HG03342 (cell line): ENCODE data around the gene TEX29.

Source experiments
- ATAC-seq: cut with Tn5 transposase; IDR thresholded peaks from one replicate; pipeline ENCODE4 v1.9.1; 2021; ENCODE audit warnings: mild to moderate bottlenecking, moderate library complexity; ENCODE audit not compliant: unreplicated experiment

Gene TEX29

DNA sequence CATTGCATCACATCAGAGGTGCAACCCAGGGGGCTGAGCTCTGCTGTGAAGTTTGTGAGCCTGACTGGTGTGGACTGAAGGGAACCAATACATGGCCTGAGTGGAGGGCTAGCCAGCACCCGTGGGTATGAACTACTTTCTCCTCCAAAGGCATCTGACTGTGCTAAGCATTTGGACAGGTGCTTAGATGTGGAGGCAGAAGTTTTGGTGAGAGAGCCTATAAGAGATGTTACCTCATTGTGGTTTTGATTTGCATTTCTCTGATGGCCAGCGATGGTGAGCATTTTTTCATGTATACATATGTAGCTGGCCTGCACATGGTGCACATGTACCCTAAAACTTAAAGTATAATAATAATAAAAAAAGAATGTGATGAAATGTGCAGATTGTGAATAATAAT is 46.9 kb downstream of the TEX29 start:
- ATAC-seq: no peak

GRCh38 chr13:111368091-111368490 is 47.6 kb downstream of the TEX29 start:
- no peak for ATAC-seq

DNA sequence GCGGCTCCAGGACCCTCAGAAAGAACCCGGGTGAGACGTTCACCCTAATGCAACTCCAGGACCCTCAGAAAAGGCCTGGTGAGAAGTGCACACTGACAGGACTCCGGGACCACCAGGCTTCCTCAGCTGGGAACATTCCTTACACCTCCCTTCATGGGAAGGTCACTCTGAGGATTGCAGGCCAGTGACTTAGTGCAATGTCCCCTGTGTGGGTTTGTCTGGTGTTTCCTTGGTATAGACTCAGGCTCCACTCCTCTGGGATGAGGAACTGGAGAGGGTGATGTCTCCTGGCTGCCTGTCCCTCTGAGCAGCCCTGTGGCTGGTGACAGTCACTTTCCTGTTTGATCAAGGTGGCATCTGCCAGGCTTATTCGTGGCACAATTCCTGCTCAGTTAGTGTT is 49.7 kb downstream of the TEX29 start:
- no peak for ATAC-seq

DNA sequence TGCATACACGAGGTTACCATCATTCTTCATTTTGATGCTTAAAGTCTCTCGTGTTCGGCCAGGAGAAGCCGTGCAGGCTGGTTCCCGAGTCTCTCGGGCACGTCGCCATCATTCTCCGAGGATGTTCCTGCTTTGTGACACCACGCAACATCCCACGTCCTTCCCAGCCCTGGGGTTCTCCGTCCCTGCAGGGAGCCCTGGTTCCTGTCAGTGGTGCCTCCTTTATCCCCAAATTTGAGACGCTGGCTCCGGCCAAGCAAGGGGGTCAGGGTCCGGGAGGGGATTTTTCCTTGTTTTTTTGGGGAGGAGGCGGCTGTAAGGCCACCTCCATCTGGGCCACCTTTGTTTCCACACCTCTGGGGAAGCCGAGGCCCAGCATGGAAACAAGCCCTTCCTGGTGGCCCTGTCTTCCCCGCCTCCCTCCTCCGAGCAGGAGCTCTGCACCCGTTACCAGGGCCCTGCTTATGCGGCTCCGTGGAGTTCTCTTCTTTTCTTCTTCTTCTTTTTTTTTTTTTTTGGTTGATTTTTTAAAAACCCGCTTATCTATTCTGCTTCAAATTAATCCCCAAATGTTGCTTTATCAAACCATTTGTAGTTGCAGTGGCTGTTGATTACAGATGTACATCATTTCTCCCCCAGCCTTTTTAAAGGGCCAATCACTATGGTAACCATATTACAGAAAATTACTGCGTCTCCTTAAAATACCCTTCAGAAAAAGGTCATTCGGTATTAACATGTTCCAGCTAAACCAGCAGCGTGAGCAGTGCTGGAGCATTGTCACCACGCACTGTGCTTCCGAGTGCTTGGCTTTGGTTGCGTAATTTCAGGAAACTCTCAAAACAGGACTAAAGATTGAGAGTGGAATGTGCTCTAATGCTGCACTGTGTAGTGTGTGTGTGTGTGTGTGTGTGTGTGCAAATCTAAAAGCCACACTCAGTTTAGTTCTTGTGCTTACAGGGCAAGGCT is 50.4 kb downstream of the TEX29 start:
- ATAC-seq: no peak

GRCh38 chr13:111371720-111372119 is 51.3 kb downstream of the TEX29 start:
- no peak for ATAC-seq

DNA sequence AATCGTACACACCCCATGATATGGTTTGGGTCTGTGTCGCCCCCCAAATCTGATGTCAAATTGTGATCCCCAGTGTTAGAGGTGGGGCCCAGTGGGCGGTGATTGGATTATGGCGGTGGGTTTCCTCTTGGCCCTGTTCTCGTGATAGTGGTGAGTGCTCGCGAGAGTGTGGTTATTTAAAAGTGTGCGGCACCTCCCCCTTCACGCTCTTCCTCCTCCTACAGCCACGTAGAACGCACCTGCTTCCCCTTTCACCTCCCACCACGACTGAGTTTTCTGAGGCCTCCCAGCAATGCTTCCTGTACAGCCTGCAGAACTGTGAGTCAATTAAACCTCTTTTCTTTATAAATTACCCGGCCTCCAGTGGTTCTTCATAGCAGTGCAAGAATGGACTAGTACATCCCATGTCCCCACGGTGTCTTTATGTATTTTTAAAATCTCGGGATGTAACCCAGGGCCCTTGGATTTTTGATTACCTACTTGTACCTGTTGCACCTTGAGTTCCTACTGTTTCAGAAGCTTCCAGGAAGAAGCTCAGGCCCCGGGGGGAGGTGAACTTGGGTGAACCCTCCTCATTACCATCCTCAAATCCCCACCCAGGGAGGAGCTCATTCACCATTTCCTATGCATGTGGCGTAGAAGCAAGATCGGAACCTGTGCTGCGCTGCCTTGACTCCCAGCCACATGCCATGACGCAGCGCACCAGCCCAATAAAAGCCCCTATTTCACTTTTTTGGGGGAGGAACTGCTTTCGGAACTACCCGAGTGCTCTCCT is 52.4 kb downstream of the TEX29 start:
- ATAC-seq: no peak

DNA sequence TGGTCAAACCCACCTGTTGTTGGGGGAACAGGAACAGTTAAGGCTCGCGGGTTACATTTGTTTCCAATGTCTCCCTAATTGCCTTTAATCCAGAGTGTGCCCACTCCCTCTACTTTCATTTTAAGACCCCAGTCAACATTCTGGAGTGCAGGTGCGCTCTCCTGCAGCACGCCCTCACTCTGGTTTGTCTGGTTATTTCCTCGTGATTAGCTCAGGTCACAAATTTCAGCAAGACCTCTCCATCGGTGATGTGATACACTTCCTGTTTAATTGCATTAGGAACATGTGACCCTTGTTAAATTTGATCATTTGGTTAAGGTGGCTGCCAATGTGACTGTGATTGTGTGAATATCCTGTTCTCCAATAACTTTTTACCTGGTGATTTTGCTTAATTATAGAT is 53.0 kb downstream of the TEX29 start:
- ATAC-seq: no peak

GRCh38 chr13:111380431-111380830 is 60.0 kb downstream of the TEX29 start:
- no peak for ATAC-seq

- ATAC-seq: no peak
Measured at GRCh38 chr13:111382411-111382810, 62.0 kb downstream of the TEX29 start.

- ATAC-seq: no peak
Measured at GRCh38 chr13:111382877-111383276, 62.4 kb downstream of the TEX29 start.

DNA sequence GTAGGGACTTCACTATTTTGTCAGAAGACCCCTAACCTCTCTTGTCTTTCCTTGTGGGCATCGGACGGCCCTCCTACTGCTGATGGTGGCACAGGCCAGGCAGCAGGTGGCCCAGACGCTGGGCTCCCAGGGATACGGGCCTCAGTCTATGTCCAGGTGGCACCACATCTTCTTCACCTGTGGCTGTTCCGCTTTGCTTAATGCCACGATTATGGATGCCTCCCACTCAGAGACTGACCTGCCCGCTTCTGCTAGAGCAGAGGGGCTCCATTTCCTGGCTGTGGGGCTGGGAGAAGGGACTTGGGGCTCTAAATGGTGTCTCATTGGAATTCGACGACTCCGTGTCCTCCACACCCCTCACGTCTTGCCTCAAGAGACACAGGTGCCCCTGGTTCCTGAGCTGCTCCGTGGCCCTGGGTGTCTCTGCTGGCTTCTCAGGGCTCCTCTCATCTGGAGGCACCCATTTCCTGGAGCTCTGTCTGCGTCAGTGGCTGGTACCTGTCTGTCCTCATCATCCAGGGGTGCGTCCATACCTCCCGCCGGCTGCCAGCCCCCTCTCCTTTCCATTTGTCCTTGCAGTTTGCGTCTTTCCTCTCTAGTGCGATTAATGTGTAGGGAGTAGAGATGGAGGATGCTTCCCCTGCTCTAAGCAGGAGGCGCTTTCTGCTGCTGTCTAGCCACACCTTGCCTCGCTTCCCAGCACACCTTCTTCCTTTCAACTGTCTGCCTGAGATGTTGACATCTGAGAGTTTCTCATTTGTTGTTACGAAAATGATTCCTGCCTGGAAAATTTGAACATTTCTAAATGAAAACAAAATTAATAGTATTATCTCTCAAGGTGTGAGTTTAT is 63.4 kb downstream of the TEX29 start:
- no peak for ATAC-seq

DNA sequence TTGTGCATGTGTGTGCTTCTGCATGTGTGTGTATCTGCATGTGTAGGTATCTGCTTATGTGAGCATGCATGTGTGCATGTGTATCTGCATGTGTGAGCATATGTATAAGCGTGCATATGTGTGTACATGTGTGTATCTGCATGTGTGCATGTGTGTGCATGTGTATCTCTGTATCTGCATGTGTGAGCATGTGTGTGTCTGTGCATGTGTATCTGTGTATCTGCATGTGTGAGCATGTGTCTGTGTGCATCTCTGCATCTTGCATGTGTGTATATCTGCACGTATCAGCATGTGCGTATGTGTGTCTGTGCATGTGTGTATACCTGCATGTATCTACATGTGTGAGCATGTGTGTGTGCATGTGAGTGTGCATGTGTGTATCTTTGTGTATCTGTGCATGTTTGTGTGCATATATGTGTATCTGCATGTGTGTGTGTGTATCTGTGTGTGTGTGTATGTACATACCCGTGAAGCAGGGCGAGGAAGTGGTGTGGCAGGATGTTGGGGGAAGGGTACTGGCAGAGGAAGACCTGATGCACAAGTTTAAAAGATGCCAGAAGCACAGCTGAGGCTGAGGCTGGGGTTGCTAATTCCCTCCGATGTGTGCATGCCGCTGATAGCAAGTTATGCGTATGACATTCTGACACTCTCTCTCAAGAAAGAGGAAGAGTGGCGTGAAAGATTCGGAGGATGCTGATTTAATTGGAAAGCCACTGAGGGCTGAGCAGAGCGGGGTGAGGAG is 64.2 kb downstream of the TEX29 start:
- ATAC-seq: no peak

DNA sequence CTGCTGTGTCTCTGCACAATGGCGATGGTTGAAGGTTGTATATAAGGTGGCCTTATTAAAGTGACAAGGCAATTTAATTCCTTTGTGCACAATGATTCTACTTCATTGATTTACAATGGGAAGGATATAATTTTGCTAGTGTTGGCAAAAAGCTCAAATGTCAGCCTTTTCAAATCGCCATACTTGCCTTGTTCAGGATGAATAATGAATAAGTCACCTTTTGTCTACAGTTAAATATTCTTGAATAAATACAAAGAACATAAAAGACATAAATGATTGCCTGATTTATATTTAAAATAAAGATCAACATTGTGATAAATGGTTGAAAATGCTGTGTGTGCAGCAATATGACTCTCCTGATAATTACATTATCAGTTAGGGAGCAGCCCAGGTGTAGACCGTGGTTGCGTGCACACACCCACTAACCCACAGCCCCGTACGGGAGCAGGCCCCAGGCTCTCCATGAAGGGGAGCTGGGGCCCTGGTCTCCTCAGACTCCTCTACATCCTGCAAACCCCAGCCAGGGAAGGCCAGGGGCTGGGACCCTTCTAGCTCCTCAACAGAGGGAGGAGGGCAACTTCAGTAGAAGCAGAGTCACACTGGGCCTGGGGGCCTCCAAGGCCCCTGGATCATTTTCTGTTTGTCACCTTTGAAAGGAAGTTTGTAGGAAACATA is 64.9 kb downstream of the TEX29 start:
- no peak for ATAC-seq

GRCh38 chr13:111387026-111387871 is 66.8 kb downstream of the TEX29 start:
- ATAC-seq: no peak

DNA sequence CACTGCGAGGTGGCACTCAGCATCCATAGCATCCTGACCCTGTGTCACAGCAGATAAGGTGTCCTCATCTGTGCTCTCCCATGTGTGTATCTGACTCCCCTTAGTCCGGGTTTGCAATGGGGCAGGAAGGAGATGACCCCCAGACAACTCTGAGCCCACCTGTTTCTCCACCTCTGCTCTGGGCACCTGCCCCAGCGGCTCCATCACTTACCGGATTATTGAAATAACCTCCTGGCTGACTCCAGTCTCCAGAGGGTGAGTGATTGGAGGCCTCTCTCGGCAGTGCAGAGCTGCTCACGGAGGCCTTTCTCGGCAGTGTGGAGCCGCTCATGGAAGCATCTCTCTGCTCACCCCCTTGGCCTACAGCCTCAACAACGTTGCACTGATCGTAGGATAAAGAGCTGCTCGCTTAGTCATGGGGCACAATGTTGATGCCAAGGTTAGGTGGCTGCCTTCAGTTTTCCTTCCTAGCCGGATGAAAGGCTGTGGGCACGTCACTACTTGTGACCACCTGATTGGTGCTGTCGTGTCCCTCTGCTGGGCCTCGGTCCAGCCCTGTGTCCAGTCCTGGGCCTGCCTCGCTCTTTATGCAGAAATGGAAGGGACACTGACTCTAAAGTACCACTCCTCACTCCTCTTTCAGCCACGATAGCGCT is 67.6 kb downstream of the TEX29 start:
- no peak for ATAC-seq

DNA sequence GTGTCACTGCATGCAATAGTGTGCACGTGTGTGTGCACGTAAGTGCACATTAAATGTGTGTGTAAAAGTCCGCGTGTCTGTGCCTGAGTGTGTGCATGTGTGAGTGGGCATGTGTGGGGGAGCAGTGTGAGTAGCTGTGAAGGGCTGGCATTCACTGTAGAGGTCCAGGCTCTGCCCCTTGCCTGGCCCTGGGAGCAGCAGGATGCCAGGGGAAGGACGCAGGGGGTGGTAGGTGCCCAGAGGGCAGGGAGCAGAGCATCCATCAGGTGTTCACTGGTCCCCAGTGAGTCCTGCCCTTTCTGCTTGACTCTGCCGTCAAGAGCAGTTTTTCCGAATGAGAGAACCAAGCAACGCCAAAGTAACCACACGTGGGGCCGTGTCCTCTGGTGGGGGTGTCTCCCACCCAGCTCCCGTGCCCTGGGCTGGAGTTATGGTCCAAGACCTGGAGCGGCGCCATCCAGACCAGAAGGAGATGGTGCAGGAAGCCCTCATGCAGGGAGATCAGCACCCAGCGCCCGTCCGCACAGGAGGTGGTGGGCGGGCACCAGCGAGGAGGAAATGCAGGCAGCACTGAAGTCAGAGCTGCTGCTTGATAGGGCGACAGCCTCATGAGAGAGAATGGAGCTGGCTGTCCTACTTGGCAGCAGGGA is 68.5 kb downstream of the TEX29 start:
- no peak for ATAC-seq

DNA sequence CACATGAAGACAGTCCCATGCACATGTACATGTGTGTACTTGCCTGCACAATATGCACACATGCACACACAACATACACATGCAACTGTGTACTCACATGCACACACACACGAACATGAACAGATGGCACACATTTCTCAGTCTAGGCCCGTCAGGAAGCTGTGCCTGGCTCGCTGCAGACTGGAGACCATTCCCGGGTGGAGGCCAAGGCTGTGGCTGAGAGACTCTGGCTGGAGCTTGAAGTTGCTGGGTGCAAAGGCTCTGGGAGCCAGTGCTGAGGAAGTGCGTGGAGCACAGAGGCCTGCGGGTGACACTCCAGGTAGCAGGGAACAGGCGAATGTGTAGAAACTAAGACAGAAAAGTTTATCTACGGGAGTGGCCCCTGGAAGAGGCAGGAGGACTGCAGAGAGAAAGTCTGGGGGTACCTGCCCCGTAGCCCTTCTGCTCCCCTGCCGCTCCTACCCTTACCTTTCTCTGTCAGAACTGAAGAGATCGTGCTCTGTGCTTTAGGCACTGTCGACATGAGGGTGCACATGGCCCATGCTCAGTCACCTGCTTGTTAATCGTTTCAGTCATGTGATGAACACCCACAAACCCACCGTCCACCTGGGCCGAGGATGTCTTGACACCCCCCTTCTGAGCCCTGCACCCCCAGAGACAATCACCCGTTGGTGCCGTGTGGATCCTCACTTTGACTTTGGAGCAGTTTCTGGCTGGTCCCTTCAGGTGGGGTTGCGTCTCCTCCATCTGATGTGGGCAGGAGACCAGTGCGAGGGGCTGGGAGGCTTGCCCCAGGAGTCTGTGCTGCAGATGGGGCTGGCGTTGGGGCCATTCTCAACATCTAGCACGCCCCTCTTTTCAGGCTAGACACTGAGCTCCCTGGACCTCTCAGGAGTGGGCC is 69.4 kb downstream of the TEX29 start:
- no peak for ATAC-seq
